GM18519 (cell line): ENCODE data around the gene RAB6B.
A peak's percentile ranks its signal among the peaks of the same experiment; 100 is the strongest.

ENCODE experiments used
- ATAC-seq: cut with Tn5 transposase; IDR thresholded peaks from one replicate; pipeline ENCODE4 v1.9.1; 2021; ENCODE audit warnings: mild to moderate bottlenecking, moderate library complexity; ENCODE audit not compliant: unreplicated experiment, low FRiP score

Gene RAB6B

GRCh38 chr3:133825969-133826727, 69.5 kb downstream of the RAB6B start:
- ATAC-seq, result no peak

- no peak for ATAC-seq
Measured at GRCh38 chr3:133824961-133825485, 70.7 kb downstream of the RAB6B start.

- ATAC-seq, result no peak
Measured at GRCh38 chr3:133821767-133822638, 73.7 kb downstream of the RAB6B start.

- no peak for ATAC-seq
Measured at GRCh38 chr3:133820889-133821675, 74.6 kb downstream of the RAB6B start.

- ATAC-seq, result no peak
Measured at GRCh38 chr3:133820129-133820528, 75.6 kb downstream of the RAB6B start.

GRCh38 chr3:133815386-133815785, 80.3 kb downstream of the RAB6B start:
- no peak for ATAC-seq

- no peak for ATAC-seq
Measured at GRCh38 chr3:133812872-133813271, 82.8 kb downstream of the RAB6B start.

- ATAC-seq, result peak; percentile 96
Measured at GRCh38 chr3:133805702-133806475, 89.8 kb downstream of the RAB6B start, which contains the start of gene SRPRB. TSS of gene SRPRB (plus strand) at chr3:133805815. CDS start at chr3:133805849, 34 bp downstream.

- no peak for ATAC-seq
Measured at GRCh38 chr3:133805384-133805701, 90.3 kb downstream of the RAB6B start.

- no peak for ATAC-seq
Measured at GRCh38 chr3:133804896-133805295, 90.8 kb downstream of the RAB6B start.

GRCh38 chr3:133803469-133803868, 92.2 kb downstream of the RAB6B start:
- no peak for ATAC-seq

GRCh38 chr3:133799794-133800585, 95.7 kb downstream of the RAB6B start:
- ATAC-seq, result no peak

GRCh38 chr3:133797396-133798105, 98.1 kb downstream of the RAB6B start:
- no peak for ATAC-seq

- ATAC-seq, result no peak
Measured at GRCh38 chr3:133792171-133792763, 103.4 kb downstream of the RAB6B start.

- ATAC-seq, result no peak
Measured at GRCh38 chr3:133788024-133788423, 107.7 kb downstream of the RAB6B start.

- no peak for ATAC-seq
Measured at GRCh38 chr3:133783762-133784161, 111.9 kb downstream of the RAB6B start.

GRCh38 chr3:133782454-133782853, 113.2 kb downstream of the RAB6B start:
- ATAC-seq, result no peak

- ATAC-seq, result no peak
Measured at GRCh38 chr3:133781570-133781969, 114.1 kb downstream of the RAB6B start.
